ENCODE data around the gene SPOCK1.

The SPOCK1 gene

GRCh38 chr5:137098663-137099062, 400.5 kb downstream of the SPOCK1 start:
- DNase-seq (no peak), ATAC-seq (no peak)

GRCh38 chr5:137098238-137098637, 400.9 kb downstream of the SPOCK1 start:
- ATAC-seq (no peak), DNase-seq (no peak)

GRCh38 chr5:137097203-137097602, 401.9 kb downstream of the SPOCK1 start:
- ATAC-seq (no peak), DNase-seq (no peak)

- DNase-seq (no peak), ATAC-seq (no peak)
These were observed 402.7 kb downstream of the SPOCK1 start for GRCh38 chr5:137096149-137097103.

- ATAC-seq (no peak), DNase-seq (no peak)
These were observed 403.5 kb downstream of the SPOCK1 start for GRCh38 chr5:137095597-137095996.

GRCh38 chr5:137092831-137093230, 406.3 kb downstream of the SPOCK1 start:
- ATAC-seq = no peak

GRCh38 chr5:137091472-137091871, 407.7 kb downstream of the SPOCK1 start:
- ATAC-seq (no peak), DNase-seq (no peak)

More at GRCh38 chr5:137092831-137093230, 406.3 kb downstream of the SPOCK1 start:
- no peak for DNase-seq

GRCh38 chr5:137090721-137091120, 408.4 kb downstream of the SPOCK1 start:
- no peak for ATAC-seq

GRCh38 chr5:137090151-137090550, 409.0 kb downstream of the SPOCK1 start:
- ATAC-seq = no peak
- DNase-seq = no peak

More at GRCh38 chr5:137090721-137091120, 408.4 kb downstream of the SPOCK1 start:
- DNase-seq = no peak

GRCh38 chr5:137088175-137088574, 411.0 kb downstream of the SPOCK1 start:
- no peak for DNase-seq
- ATAC-seq = no peak

GRCh38 chr5:137086342-137086741, 412.8 kb downstream of the SPOCK1 start:
- DNase-seq (no peak), ATAC-seq (no peak)

GRCh38 chr5:137085206-137085605, 413.9 kb downstream of the SPOCK1 start:
- ATAC-seq = no peak
- no peak for DNase-seq

- DNase-seq (no peak), ATAC-seq (no peak)
These were observed 415.1 kb downstream of the SPOCK1 start for GRCh38 chr5:137084016-137084415.

GRCh38 chr5:137082951-137083350, 416.2 kb downstream of the SPOCK1 start:
- ATAC-seq (no peak), DNase-seq (no peak)

GRCh38 chr5:137078171-137078665, 420.9 kb downstream of the SPOCK1 start:
- ATAC-seq (no peak), DNase-seq (no peak)

GRCh38 chr5:137075163-137075970, 423.8 kb downstream of the SPOCK1 start:
- DNase-seq (peak; percentile 37), ATAC-seq (no peak)

GRCh38 chr5:137073189-137073588, 425.9 kb downstream of the SPOCK1 start:
- DNase-seq = no peak
- ATAC-seq = no peak

- DNase-seq (no peak), ATAC-seq (no peak)
These were observed 426.6 kb downstream of the SPOCK1 start for GRCh38 chr5:137072361-137073115.

GRCh38 chr5:137071931-137072330, 427.2 kb downstream of the SPOCK1 start:
- no peak for DNase-seq
- no peak for ATAC-seq

GRCh38 chr5:137071526-137071925, 427.6 kb downstream of the SPOCK1 start:
- ATAC-seq = no peak
- DNase-seq = no peak

- DNase-seq (no peak), ATAC-seq (peak; percentile 29)
These were observed 428.6 kb downstream of the SPOCK1 start for GRCh38 chr5:137070521-137070920.

- ATAC-seq (no peak), DNase-seq (no peak)
These were observed 429.8 kb downstream of the SPOCK1 start for GRCh38 chr5:137069358-137069757.

Data from stimulated activated naive CD8-positive, alpha-beta T cell treated with anti-CD3 and anti-CD28 coated beads, Interleukin-15, Interleukin-2, amounts not matched to agents 100 U/mL and 50 U/mL, for 24 hours (primary cell).